Activated naive CD8-positive, alpha-beta T cell treated with anti-CD3 and anti-CD28 coated beads, Interleukin-2, amount 50 U/mL, for 24 hours (primary cell): ENCODE measurements around the gene CDC42SE2.
A peak's percentile ranks its signal among the peaks of the same experiment; 100 is the strongest.
"Not testable (repeated sequence)": the region's sequence is repeated elsewhere in the genome, so short reads cannot be mapped to it uniquely, and the experiment has no call there.

Source experiments
- ATAC-seq: fragments of 150-1000 bp; cut with Tn5 transposase; one replicate; pipeline ENCODE4 v1.10.0; 2021
- DNase-seq: peaks from one replicate; pipeline ENCODE4 v3.0.0; 2021
- H3K27ac Mint-ChIP-seq: one replicate; pipeline ENCODE4 v1.8.0; 2021; ENCODE audit warnings: mild to moderate bottlenecking, mixed read lengths
- H3K27me3 Mint-ChIP-seq: one replicate; pipeline ENCODE4 v1.8.0; 2021; ENCODE audit warnings: mixed read lengths
- H3K36me3 Mint-ChIP-seq: one replicate; pipeline ENCODE4 v1.8.0; 2021; ENCODE audit warnings: low read depth, mixed read lengths
- H3K4me1 Mint-ChIP-seq: one replicate; pipeline ENCODE4 v1.8.0; 2021; ENCODE audit warnings: mixed read lengths
- H3K4me3 Mint-ChIP-seq: one replicate; pipeline ENCODE4 v1.8.0; 2021; ENCODE audit warnings: mild to moderate bottlenecking, moderate library complexity, mixed read lengths
- H3K9me3 Mint-ChIP-seq: one replicate; pipeline ENCODE4 v1.8.0; 2021; ENCODE audit warnings: mixed read lengths

Gene CDC42SE2

DNA sequence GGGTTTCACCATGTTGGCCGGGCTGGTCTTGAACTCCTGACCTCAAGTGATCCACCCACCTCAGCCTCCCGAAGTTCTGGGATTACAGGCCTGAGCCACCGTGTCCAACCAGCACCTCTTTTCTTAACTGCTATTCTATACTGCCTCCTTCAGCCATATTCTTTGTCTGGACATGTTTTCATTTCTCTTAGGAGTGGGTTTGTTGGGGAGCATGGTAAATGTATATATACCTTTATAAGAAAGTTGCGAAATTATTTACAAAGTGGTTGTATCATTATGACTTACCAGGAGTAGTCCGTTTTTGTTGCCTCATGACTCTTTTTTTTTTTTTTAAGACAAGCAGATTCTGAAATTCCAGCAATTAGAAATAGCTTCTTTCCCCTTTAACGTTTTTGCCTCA is 38.7 kb downstream of the CDC42SE2 start:
- H3K27me3 Mint-ChIP-seq: no peaks in the 10 kb centered on the region
- DNase-seq (no peak), ATAC-seq (no peak)
- H3K4me3 Mint-ChIP-seq: no peak overlapping the region
- H3K4me1 Mint-ChIP-seq: peaks cover 70% of the 10 kb centered on the region
- H3K27ac Mint-ChIP-seq: peak overlapping the region; percentile 66
- no peaks in the 10 kb centered on the region for H3K9me3 Mint-ChIP-seq
- peaks cover 20% of the 10 kb centered on the region for H3K36me3 Mint-ChIP-seq

GRCh38 chr5:131303537-131303936 is 39.7 kb downstream of the CDC42SE2 start:
- H3K4me1 Mint-ChIP-seq: peaks cover 67% of the 10 kb centered on the region

DNA sequence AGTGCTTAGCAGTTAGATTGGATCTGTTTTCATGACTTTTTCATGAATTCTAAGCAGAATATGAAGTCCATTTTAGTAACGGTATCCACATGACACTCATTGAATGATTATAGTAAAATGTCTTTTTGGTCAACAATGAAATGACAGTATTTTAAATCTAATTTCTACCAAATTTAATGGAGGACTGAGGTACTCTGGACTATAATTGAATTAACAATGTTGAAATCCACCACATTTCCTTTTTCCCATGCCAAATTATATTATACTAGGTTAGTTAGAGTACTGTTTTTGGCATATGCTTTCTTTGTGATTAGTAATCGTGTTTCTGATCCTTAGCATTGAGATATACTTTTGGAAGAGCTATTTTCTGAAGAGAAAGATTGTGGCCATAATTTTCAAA is 40.6 kb downstream of the CDC42SE2 start:
- DNase-seq (no peak), ATAC-seq (no peak)
- no peak overlapping the region for H3K4me3 Mint-ChIP-seq
- H3K4me1 Mint-ChIP-seq: peaks cover 61% of the 10 kb centered on the region
- H3K27ac Mint-ChIP-seq: peak overlapping the region; percentile 59
- no peaks in the 10 kb centered on the region for H3K27me3 Mint-ChIP-seq
- peaks cover 18% of the 10 kb centered on the region for H3K36me3 Mint-ChIP-seq
- H3K9me3 Mint-ChIP-seq: no peaks in the 10 kb centered on the region

More at GRCh38 chr5:131303537-131303936, 39.7 kb downstream of the CDC42SE2 start:
- ATAC-seq (no peak), DNase-seq (no peak)
- H3K36me3 Mint-ChIP-seq: peaks cover 21% of the 10 kb centered on the region
- H3K27ac Mint-ChIP-seq: peak overlapping the region; percentile 66
- no peaks in the 10 kb centered on the region for H3K9me3 Mint-ChIP-seq
- no peaks in the 10 kb centered on the region for H3K27me3 Mint-ChIP-seq
- no peak overlapping the region for H3K4me3 Mint-ChIP-seq

GRCh38 chr5:131305138-131305689 is 41.4 kb downstream of the CDC42SE2 start:
- peak; percentile 52 for ATAC-seq
- Mint-ChIP-seq H3K4me3 (no peak overlapping the region), H3K4me1 (peaks cover 57% of the 10 kb centered on the region), H3K36me3 (peaks cover 14% of the 10 kb centered on the region), H3K27me3 (no peaks in the 10 kb centered on the region), H3K27ac (peak overlapping the region; percentile 67), H3K9me3 (no peaks in the 10 kb centered on the region)
- DNase-seq: no peak

- H3K4me3 Mint-ChIP-seq: no peak overlapping the region
- no peaks in the 10 kb centered on the region for H3K27me3 Mint-ChIP-seq
- no peaks in the 10 kb centered on the region for H3K9me3 Mint-ChIP-seq
- peak overlapping the region; percentile 67 for H3K27ac Mint-ChIP-seq
- ATAC-seq: no peak
- no peak for DNase-seq
- peaks cover 60% of the 10 kb centered on the region for H3K4me1 Mint-ChIP-seq
- H3K36me3 Mint-ChIP-seq: peaks cover 13% of the 10 kb centered on the region
Measured at GRCh38 chr5:131305906-131306305, 42.1 kb downstream of the CDC42SE2 start.

- Mint-ChIP-seq H3K4me3 (peak overlapping the region; percentile 76), H3K4me1 (peaks cover 81% of the 10 kb centered on the region), H3K36me3 (peaks cover 18% of the 10 kb centered on the region), H3K27ac (peak overlapping the region; percentile 80)
- not testable (repeated sequence) for H3K27me3 Mint-ChIP-seq, ATAC-seq, H3K9me3 Mint-ChIP-seq
- DNase-seq: peak; percentile 27
Measured at GRCh38 chr5:131312235-131312772, 48.5 kb downstream of the CDC42SE2 start.

GRCh38 chr5:131316026-131316425 is 52.2 kb downstream of the CDC42SE2 start:
- Mint-ChIP-seq H3K4me1 (peaks cover 77% of the 10 kb centered on the region), H3K4me3 (no peak overlapping the region), H3K27ac (peak overlapping the region; percentile 47), H3K36me3 (peaks cover 39% of the 10 kb centered on the region), H3K27me3 (no peaks in the 10 kb centered on the region), H3K9me3 (peaks cover 8% of the 10 kb centered on the region)
- ATAC-seq: no peak
- DNase-seq: no peak

- H3K36me3 Mint-ChIP-seq: peaks cover 46% of the 10 kb centered on the region
- ATAC-seq (no peak), DNase-seq (no peak)
- no peaks in the 10 kb centered on the region for H3K27me3 Mint-ChIP-seq
- H3K9me3 Mint-ChIP-seq: peaks cover 8% of the 10 kb centered on the region
- peaks cover 78% of the 10 kb centered on the region for H3K4me1 Mint-ChIP-seq
- H3K4me3 Mint-ChIP-seq: no peak overlapping the region
- no peak overlapping the region for H3K27ac Mint-ChIP-seq
Measured at GRCh38 chr5:131316822-131317221, 53.0 kb downstream of the CDC42SE2 start.

- peaks cover 56% of the 10 kb centered on the region for H3K36me3 Mint-ChIP-seq
Measured at GRCh38 chr5:131318455-131318854, 54.6 kb downstream of the CDC42SE2 start.

DNA sequence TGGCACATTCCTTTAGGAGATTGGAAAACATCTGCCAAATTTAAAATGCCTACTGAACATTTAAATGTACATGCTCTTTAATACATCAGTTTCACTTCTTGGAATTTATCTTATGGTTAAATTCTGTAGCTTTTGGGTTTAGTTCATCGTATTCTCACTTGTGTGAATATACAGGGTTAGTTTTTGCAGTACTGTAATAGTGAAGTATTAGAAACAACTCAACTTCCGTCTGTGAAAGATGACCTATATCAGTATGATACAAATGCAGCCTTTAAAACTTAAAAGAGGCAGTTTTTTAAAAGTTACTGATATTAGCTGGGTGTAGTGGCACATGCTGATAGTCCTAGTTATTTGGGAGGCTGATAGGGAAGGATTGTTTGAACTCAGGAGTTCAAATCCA is 57.2 kb downstream of the CDC42SE2 start:
- Mint-ChIP-seq H3K36me3 (peaks cover 57% of the 10 kb centered on the region), H3K27ac (peak overlapping the region; percentile 51), H3K4me3 (no peak overlapping the region), H3K9me3 (peaks cover 8% of the 10 kb centered on the region), H3K4me1 (peaks cover 70% of the 10 kb centered on the region), H3K27me3 (no peaks in the 10 kb centered on the region)
- DNase-seq (no peak), ATAC-seq (peak; percentile 59)

More at GRCh38 chr5:131318455-131318854, 54.6 kb downstream of the CDC42SE2 start:
- DNase-seq (no peak), ATAC-seq (no peak)
- Mint-ChIP-seq H3K4me3 (no peak overlapping the region), H3K4me1 (peaks cover 75% of the 10 kb centered on the region), H3K9me3 (peaks cover 8% of the 10 kb centered on the region), H3K27me3 (no peaks in the 10 kb centered on the region), H3K27ac (no peak overlapping the region)

GRCh38 chr5:131322926-131323325 is 59.1 kb downstream of the CDC42SE2 start:
- Mint-ChIP-seq H3K9me3 (no peaks in the 10 kb centered on the region), H3K36me3 (peaks cover 45% of the 10 kb centered on the region), H3K4me1 (peaks cover 69% of the 10 kb centered on the region), H3K4me3 (peak overlapping the region; percentile 34), H3K27me3 (no peaks in the 10 kb centered on the region), H3K27ac (peak overlapping the region; percentile 79)
- ATAC-seq (no peak), DNase-seq (no peak)

DNA sequence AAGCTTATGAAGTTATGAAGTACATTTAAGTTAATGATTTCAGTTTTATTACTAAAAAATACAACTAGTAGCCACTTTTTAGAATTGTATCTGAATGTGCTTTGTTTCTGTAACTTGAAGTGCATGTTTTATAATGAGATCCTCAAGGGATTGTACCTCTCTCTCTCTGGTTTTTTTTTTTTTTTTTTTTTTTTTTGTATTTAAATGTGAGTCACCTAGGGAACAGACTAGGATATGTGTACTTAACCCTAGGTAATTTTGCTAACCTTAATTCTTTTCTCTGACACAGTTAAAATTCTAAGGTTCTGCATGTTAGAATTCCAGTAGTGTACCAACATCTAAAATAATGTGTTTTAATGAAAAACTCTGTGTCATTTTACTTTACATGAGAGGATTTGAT is 59.5 kb downstream of the CDC42SE2 start:
- H3K4me3 Mint-ChIP-seq: no peak overlapping the region
- DNase-seq (no peak), ATAC-seq (no peak)
- H3K4me1 Mint-ChIP-seq: peaks cover 73% of the 10 kb centered on the region
- no peaks in the 10 kb centered on the region for H3K9me3 Mint-ChIP-seq
- H3K27me3 Mint-ChIP-seq: no peaks in the 10 kb centered on the region
- H3K36me3 Mint-ChIP-seq: peaks cover 43% of the 10 kb centered on the region
- peak overlapping the region; percentile 33 for H3K27ac Mint-ChIP-seq

DNA sequence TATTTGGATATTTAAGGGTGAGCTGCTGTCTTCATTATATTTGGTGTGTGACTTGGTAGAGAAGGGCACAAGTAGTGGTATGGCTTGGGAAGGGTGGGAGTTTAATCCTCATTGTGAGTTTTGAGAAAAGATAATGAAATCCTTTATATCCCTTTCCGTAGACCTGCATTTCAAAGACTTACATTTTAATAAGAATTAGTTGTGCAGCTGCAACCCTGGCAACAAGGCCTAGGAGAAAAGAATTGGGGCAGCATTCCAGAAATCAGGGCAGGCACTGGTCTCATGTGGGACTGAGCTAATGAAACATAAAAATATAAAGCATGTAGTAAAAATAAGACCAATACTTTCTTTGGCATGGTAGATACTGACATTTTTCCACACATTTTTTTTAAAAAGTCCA is 60.5 kb downstream of the CDC42SE2 start:
- DNase-seq (no peak), ATAC-seq (no peak)
- H3K27ac Mint-ChIP-seq: peak overlapping the region; percentile 42
- peaks cover 80% of the 10 kb centered on the region for H3K4me1 Mint-ChIP-seq
- H3K36me3 Mint-ChIP-seq: peaks cover 42% of the 10 kb centered on the region
- no peak overlapping the region for H3K4me3 Mint-ChIP-seq
- H3K27me3 Mint-ChIP-seq: no peaks in the 10 kb centered on the region
- no peaks in the 10 kb centered on the region for H3K9me3 Mint-ChIP-seq

GRCh38 chr5:131328536-131329285 is 64.9 kb downstream of the CDC42SE2 start:
- H3K4me3 Mint-ChIP-seq: no peak overlapping the region
- H3K36me3 Mint-ChIP-seq: peaks cover 35% of the 10 kb centered on the region
- no peaks in the 10 kb centered on the region for H3K27me3 Mint-ChIP-seq
- no peaks in the 10 kb centered on the region for H3K9me3 Mint-ChIP-seq
- DNase-seq (no peak), ATAC-seq (peak; percentile 81)
- H3K4me1 Mint-ChIP-seq: peaks cover 70% of the 10 kb centered on the region
- H3K27ac Mint-ChIP-seq: peak overlapping the region; percentile 80

DNA sequence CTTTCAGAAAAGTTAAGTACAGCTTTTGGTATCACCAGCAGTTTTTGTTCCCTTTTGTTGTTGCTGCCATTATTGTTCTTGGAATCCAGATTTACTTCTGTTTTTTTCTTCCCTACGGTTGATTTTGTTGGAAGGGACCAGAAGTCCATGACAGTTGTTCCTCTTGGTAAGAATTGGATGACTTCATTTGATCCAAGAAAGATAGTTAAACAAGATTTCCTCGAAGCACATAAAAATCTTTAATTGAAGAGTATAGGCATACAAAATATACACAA is 65.4 kb downstream of the CDC42SE2 start:
- H3K27ac Mint-ChIP-seq: peak overlapping the region; percentile 80
- H3K36me3 Mint-ChIP-seq: peaks cover 35% of the 10 kb centered on the region
- no peaks in the 10 kb centered on the region for H3K27me3 Mint-ChIP-seq
- H3K9me3 Mint-ChIP-seq: no peaks in the 10 kb centered on the region
- ATAC-seq (no peak), DNase-seq (no peak)
- H3K4me1 Mint-ChIP-seq: peaks cover 72% of the 10 kb centered on the region
- H3K4me3 Mint-ChIP-seq: no peak overlapping the region
